ENCODE measurements around the gene RPTN.

RPTN gene

GRCh38 chr1:152179566-152179965, 20.5 kb upstream of the RPTN start:
- Histone ChIP-seq H3K9me2 (replicated peaks; ENCODE audit: insufficient read depth, low read length) (no peaks in the 10 kb centered on the region), H3K79me2 (ENCODE audit: insufficient read depth, low read length) (no peaks in the 10 kb centered on the region), H2AFZ (ENCODE audit: low read depth, low read length, severe bottlenecking) (no peak overlapping the region), H3K4me2 (ENCODE audit: low read depth, low read length, poor library complexity, severe bottlenecking) (no peak overlapping the region), H3K27ac (ENCODE audit: low read depth, low read length) (no peak overlapping the region), H3K9ac (ENCODE audit: low read length) (no peak overlapping the region), H3F3A (ENCODE audit: insufficient read depth) (no peaks in the 10 kb centered on the region), H3K36me3 (ENCODE audit: low read length) (no peaks in the 10 kb centered on the region), H3K4me3 (ENCODE audit: insufficient read depth, low read length, poor library complexity, severe bottlenecking) (no peak overlapping the region), H3K9me3 (ENCODE audit: insufficient read depth, low read length) (no peaks in the 10 kb centered on the region), H3K27me3 (ENCODE audit: low read length) (no peaks in the 10 kb centered on the region), H4K20me1 (ENCODE audit: low read depth, low read length) (no peaks in the 10 kb centered on the region)
- TF ChIP-seq CTCF (IDR thresholded peaks at IDR 0.05; ENCODE audit: insufficient read depth, low read length, poor library complexity, severe bottlenecking) = no peak

- no peaks in the 10 kb centered on the region for H3K79me2 ChIP-seq (ENCODE audit: insufficient read depth, low read length)
- TF ChIP-seq EZH2phosphoT487 (conservative IDR thresholded peaks at IDR 0.05; ENCODE audit: low read length) = no peak
- no peak for TF ChIP-seq CTCF (IDR thresholded peaks at IDR 0.05; ENCODE audit: insufficient read depth, low read length, poor library complexity, severe bottlenecking)
- H3K9me2 ChIP-seq (replicated peaks; ENCODE audit: insufficient read depth, low read length) = no peaks in the 10 kb centered on the region
- H3K36me3 ChIP-seq (ENCODE audit: low read length) = no peaks in the 10 kb centered on the region
- H3K9me3 ChIP-seq (ENCODE audit: insufficient read depth, low read length) = no peaks in the 10 kb centered on the region
- no peaks in the 10 kb centered on the region for H3F3A ChIP-seq (ENCODE audit: insufficient read depth)
- no peaks in the 10 kb centered on the region for H3K27me3 ChIP-seq (ENCODE audit: low read length)
- H3K4me2 ChIP-seq (ENCODE audit: low read depth, low read length, poor library complexity, severe bottlenecking) = no peak overlapping the region
- no peak overlapping the region for H3K4me3 ChIP-seq (ENCODE audit: insufficient read depth, low read length, poor library complexity, severe bottlenecking)
- H3K27ac ChIP-seq (ENCODE audit: low read depth, low read length) = no peak overlapping the region
- no peak overlapping the region for H2AFZ ChIP-seq (ENCODE audit: low read depth, low read length, severe bottlenecking)
- H4K20me1 ChIP-seq (ENCODE audit: low read depth, low read length) = no peaks in the 10 kb centered on the region
- H3K9ac ChIP-seq (ENCODE audit: low read length) = no peak overlapping the region
Observed at GRCh38 chr1:152170287-152170905, 11.4 kb upstream of the RPTN start.

- H2AFZ ChIP-seq (ENCODE audit: low read depth, low read length, severe bottlenecking) = no peak overlapping the region
- H3K9me3 ChIP-seq (ENCODE audit: insufficient read depth, low read length) = no peaks in the 10 kb centered on the region
- TF ChIP-seq EZH2phosphoT487 (conservative IDR thresholded peaks at IDR 0.05; ENCODE audit: low read length) (no peak), CTCF (IDR thresholded peaks at IDR 0.05; ENCODE audit: insufficient read depth, low read length, poor library complexity, severe bottlenecking) (no peak)
Observed at GRCh38 chr1:152169366-152170025, 10.5 kb upstream of the RPTN start.

More at GRCh38 chr1:152169366-152170025, 10.5 kb upstream of the RPTN start:
- no peak overlapping the region for H3K27ac ChIP-seq (ENCODE audit: low read depth, low read length)
- no peak overlapping the region for H3K4me3 ChIP-seq (ENCODE audit: insufficient read depth, low read length, poor library complexity, severe bottlenecking)
- H3K9ac ChIP-seq (ENCODE audit: low read length) = no peak overlapping the region
- no peaks in the 10 kb centered on the region for H3K9me2 ChIP-seq (replicated peaks; ENCODE audit: insufficient read depth, low read length)
- H3K27me3 ChIP-seq (ENCODE audit: low read length) = no peaks in the 10 kb centered on the region
- H3K4me2 ChIP-seq (ENCODE audit: low read depth, low read length, poor library complexity, severe bottlenecking) = no peak overlapping the region
- H3K79me2 ChIP-seq (ENCODE audit: insufficient read depth, low read length) = no peaks in the 10 kb centered on the region
- no peaks in the 10 kb centered on the region for H3F3A ChIP-seq (ENCODE audit: insufficient read depth)
- H4K20me1 ChIP-seq (ENCODE audit: low read depth, low read length) = no peaks in the 10 kb centered on the region
- H3K36me3 ChIP-seq (ENCODE audit: low read length) = no peaks in the 10 kb centered on the region

Data from SU-DHL-6 (cell line).